HepG2 (cell line): ENCODE measurements around the gene NFKB2. TPM values are rescaled to one million over a fixed set of nuclear protein-coding genes. Genes with fewer than 3 reads are reported as not detected.

Experiments used
- PLSCR1 ChIP-seq: sonication (generic); formaldehyde crosslinking; IDR thresholded peaks from 2 replicates; pipeline ENCODE4 v1.5.0; 2020; ENCODE audit warnings: missing genetic modification reagents, mild to moderate bottlenecking, borderline replicate concordance
- PPARG ChIP-seq: conservative IDR thresholded peaks from 2 replicates; pipeline ENCODE4 v1.6.1; 2016; ENCODE audit warnings: missing biosample characterization, missing genetic modification reagents
- SKIL ChIP-seq: sonication (generic); formaldehyde crosslinking; IDR thresholded peaks from 2 replicates; pipeline ENCODE4 v1.8.0; 2022; ENCODE audit warnings: missing genetic modification reagents, mild to moderate bottlenecking, moderate library complexity, borderline replicate concordance
- TEF ChIP-seq: sonication (generic); formaldehyde crosslinking; IDR thresholded peaks from 2 replicates; pipeline ENCODE4 v1.5.0; 2020; ENCODE audit warnings: missing genetic modification reagents
- ZHX1 ChIP-seq: sonication (generic); formaldehyde crosslinking; IDR thresholded peaks from 2 replicates; pipeline ENCODE4 v1.8.1; 2022; ENCODE audit warnings: low read depth, mild to moderate bottlenecking, missing genetic modification reagents
- ZNF207 ChIP-seq: fragments of 450-650 bp; IDR thresholded peaks from 2 replicates; pipeline ENCODE4 v1.6.1; 2016; ENCODE audit warnings: antibody characterized with exemption, borderline replicate concordance
- polyA plus RNA-seq, 8 experiments: library from polyadenylated mRNA; depleted of rRNA in 3 of 8; stranded (reverse) in 7 of 8; unstranded in 1 of 8; fragments of >200 nt; fragmentation: Illumina TruSeq in 4 of 8; extraction: Trizol in 4 of 8; gene quantifications; 2 replicates each; pipeline versions ENCODE4 v1.2.1 to v1.2.3, GENCODE V29; 2011 to 2016; ENCODE audit warnings: low read depth in 4 of 8, missing spikeins in 1 of 8, mixed read lengths in 1 of 8; ENCODE audit not compliant: insufficient read depth in 1 of 8
- total RNA-seq, 5 experiments: library from RNA; depleted of rRNA; stranded (reverse); fragments of >200 nt; fragmentation: Illumina TruSeq; extraction: Trizol; gene quantifications; 2 replicates each; pipeline ENCODE4 v1.2.3, GENCODE V29; 2016; ENCODE audit warnings: low read depth in 1 of 5

The NFKB2 gene
- total and polyA plus RNA-seq, 2 of the 13 experiments (the other 11 are each of a cell fraction or from before 2014, with no cell fraction given) = 7.7 to 12.5 TPM

GRCh38 chr10:102396730-102397151 lies 1.2 kb downstream of the NFKB2 start (continued):
- TF ChIP-seq SKIL (no peak), ZNF207 (no peak), TEF (no peak), PPARG (CRISPR knock-in tag) (no peak), ZHX1 (no peak), PLSCR1 (no peak)
